GM21825 (cell line): ENCODE data around the gene PPME1.
A peak's percentile ranks its signal among the peaks of the same experiment; 100 is the strongest.
"Not testable (repeated sequence)": the region's sequence is repeated elsewhere in the genome, so short reads cannot be mapped to it uniquely, and the experiment has no call there.

Experiments used
- ATAC-seq: cut with Tn5 transposase; IDR thresholded peaks from one replicate; pipeline ENCODE4 v1.9.1; 2021; ENCODE audit warnings: mild to moderate bottlenecking, moderate library complexity; ENCODE audit not compliant: unreplicated experiment

Gene PPME1, protein sequence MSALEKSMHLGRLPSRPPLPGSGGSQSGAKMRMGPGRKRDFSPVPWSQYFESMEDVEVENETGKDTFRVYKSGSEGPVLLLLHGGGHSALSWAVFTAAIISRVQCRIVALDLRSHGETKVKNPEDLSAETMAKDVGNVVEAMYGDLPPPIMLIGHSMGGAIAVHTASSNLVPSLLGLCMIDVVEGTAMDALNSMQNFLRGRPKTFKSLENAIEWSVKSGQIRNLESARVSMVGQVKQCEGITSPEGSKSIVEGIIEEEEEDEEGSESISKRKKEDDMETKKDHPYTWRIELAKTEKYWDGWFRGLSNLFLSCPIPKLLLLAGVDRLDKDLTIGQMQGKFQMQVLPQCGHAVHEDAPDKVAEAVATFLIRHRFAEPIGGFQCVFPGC

DNA sequence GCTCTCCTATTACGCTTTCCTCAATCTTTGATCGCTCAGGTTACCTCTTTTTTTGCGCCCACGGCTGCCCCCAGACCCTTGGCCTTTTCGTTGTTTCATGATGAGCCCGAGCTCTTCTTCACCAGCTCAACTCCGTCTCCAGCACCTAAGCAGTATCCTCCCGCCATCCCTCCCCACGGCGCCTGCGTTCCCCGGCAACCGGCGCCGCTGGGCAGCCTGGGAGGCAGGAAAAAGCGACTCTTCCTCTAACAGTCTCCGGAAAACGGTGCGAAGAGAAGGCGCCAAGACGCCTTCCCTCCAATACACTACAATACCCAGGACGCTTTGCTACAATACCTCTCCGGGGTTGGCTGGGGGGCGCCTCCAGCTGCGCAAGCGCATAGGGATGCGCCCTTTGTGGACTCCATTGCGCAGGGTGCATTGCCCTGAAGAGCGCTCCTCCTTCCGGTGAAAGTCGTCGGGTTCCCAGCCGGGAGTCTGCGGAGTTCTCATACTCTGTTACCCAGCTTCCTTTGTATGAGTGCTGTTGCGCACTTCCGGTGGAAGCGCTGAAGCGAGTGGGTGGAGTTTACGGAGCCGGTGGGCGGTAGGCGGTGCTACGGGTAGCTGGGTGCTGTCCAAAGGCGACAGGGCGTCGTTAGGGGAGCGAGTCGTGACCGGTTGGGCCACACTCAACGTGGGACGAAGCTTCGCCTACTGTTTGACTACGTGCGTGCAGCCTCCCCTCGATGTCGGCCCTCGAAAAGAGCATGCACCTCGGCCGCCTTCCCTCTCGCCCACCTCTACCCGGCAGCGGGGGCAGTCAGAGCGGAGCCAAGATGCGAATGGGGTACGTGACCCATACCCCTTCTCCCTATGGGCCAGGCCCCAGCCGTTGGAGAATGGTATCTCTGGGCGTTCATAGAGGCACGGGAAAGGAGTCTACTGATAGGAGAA, at the start of gene PPME1, which contains the start of gene C2CD3:
Gene PPME1, plus strand, starts transcription at position 596 of the 936 bp plus-strand sequence. Its CDS starts 133 bp downstream, at position 729.
Gene C2CD3, minus strand, starts transcription at position 309 of the 936 bp plus-strand sequence. Its CDS starts 210 bp downstream, at position 99.
- peak; percentile 95 for ATAC-seq

DNA sequence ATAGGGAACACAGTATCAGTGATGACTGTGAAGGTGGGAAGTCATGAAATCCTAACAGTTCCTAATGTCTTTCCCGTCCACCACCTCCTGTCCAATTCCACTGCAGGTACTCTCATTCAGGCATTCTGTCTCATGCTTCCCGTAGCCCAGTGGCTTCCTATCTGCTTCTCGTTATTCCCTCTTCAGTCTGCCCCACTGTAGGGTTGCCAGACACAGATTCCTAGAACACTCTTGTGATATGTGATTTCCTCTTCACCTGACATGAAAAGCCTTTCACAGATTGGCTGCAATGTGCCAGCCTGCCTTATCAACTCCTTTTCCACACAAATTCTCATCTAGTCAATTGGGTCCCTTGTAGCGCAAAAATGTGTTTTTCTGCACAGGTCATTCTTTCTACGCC, 49.3 kb upstream of the PPME1 start:
- ATAC-seq = no peak

DNA sequence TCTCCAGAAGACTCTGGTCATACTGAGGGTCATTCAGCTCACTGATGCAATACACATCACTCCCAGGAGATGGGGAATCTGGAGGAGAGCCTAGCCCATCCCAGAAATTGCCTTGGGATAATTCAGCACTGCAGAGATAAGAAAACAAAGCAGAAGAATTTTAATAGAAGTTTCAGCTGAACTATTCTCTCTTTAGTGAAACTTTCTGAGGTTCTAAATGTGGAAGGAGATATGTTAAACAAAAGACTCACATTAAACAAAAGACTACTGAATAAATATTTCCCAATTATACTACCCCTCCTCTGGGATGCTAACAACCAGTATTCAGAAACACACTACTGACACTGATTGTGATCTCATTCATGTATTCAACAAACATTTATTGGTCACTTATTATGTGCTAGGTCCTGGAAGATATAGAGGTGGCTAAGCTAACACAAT, 48.1 kb upstream of the PPME1 start:
- no peak for ATAC-seq

DNA sequence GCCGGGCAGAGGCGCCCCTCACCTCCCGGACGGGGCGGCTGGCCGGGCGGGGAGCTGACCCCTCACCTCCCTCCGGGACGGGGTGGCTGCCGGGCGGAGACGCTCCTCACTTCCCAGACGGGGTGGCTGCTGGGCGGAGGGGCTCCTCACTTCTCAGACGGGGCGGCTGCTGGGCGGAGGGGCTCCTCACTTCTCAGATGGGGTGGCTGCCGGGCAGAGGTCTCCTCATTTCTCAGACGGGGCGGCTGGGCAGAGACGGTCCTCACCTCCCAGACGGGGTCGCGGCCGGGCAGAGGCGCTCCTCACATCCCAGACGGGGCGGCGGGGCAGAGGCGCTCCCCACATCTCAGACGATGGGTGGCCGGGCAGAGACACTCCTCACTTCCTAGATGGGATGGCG, 42.0 kb upstream of the PPME1 start:
- ATAC-seq = not testable (repeated sequence)

DNA sequence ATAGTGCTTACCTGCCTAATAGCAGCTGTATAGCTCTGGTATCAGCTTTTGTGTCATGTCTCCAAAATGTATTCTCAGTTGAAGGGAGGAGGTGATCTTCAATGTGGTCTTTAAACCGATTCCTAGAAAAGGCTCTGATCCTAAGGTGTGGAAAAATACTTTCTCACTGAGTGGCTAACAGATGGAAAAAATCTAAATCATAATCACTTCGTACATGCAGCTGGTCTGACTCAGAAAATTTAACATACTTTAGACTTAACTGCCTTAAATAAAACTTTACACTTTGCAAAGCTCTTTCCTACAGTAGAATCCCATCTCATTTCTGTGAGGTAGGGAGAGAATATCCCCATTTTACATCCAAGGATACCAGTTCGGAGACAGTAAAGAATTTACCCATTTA, 38.3 kb upstream of the PPME1 start:
- ATAC-seq = no peak

DNA sequence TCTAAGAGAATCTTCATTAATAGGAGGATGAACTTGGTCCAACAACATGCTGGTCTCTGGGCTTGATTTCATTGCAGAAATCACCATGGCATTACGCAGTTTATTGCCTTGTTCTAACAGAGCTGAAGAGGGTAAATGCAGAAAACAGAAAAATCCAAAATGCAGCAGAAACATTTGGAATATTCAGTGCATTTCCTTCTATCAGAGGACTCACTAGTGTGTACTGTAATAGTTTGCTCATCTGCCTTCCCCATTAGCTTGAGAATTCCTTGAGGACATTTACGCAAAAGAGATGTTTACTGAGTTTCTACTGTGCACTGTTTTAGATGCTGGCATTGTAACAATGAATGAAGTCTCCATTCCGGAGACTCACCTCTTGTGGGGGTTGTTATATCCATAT, 37.7 kb upstream of the PPME1 start:
- no peak for ATAC-seq

DNA sequence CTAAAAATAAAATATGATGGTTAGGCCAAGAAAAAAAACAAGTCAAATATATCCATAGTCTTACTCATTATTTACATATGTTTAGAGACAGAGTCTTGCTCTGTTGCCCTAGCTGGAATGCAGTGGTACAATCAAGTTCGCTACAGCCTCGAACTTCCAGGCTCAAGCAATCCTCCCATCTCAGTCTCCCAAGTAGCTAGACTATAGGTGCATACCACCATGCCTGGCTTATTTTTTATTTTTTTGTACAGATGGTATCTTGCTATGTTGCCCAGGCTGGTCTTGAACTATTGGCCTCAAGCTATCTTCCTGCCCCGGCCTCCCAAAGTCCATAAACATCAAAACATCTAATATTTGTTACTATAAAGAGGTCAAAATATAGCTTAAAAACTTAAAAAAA, 36.4 kb upstream of the PPME1 start:
- no peak for ATAC-seq

DNA sequence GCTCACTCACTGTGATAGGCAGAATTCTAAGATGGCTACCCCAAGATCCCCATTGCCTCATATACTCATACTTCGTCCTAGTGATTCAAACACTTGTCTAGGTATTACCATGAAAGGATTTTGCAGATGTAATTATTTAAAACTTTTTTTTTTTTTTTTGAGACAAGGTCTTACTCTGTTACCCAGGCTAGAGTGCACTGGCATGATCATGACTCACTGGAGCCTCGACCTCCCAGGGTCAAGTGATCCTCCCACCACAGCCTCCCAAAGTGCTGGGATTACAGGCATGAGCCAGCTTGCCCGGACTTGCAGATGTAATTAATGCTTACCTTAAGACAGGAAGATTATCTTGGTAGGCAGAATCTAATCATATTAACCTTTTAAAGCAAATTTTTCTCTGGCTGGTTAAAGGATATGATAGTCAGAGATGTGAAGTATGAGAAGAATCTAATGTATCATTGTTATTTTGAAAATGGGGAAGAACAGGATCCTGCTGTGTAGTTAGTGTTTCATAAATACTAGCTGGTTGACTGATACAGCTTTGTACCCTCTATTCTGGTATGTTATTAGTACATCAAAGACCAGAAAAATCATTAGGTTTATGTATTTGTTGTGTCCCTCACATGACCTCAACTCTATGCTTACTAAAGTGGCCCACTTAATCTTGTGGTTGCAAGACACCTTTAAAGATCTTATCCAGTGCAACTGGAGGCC, 35.8 kb upstream of the PPME1 start:
- ATAC-seq = no peak

DNA sequence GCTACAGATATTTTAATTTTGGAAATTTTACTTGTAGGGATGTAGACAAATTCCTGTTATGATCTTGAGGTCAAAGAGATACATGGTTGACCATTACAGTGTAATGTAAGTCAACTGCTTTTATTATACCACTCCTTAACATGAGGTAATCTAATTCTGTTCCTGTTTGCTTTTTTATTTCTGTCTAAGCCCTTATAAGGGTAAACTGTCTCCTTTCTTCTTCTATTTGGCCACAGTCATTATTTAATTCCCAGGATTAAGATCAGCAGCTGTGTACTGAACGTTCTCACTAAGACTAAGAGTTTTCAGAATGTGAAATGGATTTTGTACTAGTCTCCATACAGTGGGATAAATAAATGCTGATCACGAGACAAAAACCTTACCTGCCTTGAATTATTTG, 33.1 kb upstream of the PPME1 start:
- ATAC-seq = no peak

DNA sequence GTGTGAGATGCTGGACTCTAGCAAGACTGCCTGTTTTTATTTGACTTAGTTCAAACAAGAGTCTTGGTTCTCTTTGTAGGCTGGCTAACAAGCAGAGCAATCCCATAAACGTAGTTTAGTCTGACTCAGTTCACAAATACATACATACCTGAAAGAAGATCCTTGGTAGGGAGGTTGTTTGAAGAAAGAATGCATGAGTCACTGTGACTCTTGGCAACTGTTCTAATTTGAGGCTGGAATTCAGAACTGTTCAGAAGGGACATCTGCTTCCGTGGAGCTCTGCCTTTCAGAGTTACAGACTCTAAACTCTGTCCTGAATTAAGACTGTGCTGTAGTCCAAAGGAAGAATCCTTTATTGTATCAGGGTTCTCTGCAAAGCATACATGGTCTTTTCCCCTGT, 32.5 kb upstream of the PPME1 start:
- no peak for ATAC-seq

DNA sequence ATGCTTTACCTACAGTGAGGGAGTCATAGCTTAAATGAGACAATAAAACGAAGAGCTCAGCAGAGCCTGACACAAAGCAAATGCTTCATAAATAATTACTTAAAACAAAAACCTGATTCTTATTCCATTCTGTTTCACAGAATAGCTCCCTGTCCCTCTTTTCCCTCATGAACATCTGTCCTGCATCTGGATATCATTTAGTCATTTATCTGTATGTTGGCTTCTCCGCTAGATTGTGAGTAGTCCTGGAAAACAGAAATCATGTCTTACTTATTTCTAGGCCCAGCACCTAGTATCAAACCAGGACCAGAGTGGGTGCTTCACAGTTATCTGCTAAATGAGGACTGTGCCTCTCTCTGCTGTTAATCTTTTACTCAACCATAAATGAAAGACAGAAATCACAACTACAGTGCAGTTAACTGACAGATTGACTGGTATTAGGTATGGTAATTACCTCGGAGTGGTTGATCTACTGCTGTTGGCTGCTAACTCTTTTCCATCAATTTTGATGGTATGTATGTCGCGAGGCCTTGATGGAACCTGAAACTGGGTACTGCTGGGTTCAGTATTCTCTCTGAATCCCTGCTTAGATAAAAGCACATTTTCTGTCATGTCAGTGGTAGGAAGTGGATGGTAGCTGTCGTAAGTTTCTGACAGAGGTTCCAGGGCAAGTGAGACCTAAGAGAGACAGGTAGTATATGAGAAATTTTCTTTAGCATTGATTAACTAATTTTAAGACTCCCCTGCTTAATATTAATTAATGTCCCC, 31.8 kb upstream of the PPME1 start:
- no peak for ATAC-seq

DNA sequence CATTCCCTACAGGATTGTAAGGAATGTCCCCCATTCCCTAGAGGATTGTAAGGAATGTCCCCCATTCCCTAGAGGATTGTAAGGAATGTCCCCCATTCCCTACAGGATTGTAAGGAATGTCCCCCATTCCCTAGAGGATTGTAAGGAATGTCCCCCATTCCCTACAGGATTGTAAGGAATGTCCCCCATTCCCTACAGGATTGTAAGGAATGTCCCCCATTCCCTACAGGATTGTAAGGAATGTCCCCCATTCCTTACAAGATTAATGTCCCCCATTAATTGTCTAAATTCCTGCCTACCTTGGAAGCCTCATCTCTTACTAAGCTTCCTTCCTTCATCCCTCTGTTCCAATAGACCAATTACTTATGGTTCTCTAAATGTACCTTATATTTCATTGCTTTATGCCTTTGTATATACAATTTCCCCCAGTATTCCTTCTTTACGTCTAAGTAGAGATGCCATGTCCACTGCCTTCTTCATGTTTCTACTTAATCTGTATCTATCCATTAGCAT, 31.1 kb upstream of the PPME1 start:
- not testable (repeated sequence) for ATAC-seq

DNA sequence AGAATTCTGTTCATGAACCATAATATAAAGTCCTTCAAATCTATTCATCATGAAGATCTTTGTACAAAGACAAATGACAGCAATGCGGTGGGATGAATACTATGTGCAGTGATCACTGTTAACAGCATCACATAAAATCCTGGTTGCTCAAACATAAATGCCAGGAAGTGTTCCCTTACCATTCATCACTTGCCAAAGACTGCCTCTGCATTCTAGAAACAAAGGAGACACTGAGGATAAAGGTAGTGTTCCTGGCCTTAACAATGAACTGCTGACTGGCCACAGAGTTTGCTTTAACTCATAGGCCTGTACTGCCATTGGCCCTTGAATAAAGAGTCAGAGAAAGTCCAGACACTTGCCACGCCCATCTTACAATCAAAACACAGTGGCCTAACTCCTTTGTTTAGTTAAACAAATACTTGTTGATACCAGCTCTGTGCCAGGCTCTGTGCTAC, 29.8 kb upstream of the PPME1 start:
- no peak for ATAC-seq

DNA sequence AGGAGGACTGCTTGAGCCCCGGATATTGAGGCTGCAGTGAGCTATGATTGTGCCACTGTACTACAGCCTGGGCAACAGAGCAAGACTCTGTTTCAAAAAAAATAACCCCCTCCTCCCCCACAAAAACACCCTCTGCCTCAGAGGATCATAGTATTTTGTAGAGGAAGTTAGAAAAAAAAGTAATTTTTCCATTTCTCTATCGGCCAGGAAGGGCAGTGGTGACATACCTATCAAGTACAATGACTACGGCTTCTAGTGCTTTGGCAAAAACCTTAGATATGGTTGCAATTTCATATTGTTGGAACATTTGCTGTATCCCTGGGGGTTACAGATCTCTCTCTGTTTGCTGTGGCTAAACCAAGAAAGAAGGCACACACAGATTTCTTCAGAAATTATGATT, 29.2 kb upstream of the PPME1 start:
- ATAC-seq = no peak

DNA sequence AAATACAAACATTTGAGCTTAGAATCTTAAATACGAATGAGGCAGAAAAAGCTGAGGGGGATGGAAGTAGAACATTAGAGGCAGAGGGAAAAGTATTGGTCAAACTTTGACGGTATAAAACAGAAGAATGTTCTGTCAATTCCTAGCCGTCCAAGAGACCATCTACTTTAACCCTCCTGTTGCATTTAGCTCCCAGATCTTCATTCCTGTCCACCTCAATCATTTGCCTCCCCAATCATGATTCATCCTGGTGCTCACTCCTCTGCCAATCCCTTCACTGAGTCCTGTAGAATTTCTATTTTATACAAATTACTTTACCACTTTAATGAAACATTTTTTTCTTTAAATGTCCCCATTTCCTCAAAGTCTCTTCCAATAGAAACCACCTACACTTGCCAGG, 28.5 kb upstream of the PPME1 start:
- no peak for ATAC-seq

DNA sequence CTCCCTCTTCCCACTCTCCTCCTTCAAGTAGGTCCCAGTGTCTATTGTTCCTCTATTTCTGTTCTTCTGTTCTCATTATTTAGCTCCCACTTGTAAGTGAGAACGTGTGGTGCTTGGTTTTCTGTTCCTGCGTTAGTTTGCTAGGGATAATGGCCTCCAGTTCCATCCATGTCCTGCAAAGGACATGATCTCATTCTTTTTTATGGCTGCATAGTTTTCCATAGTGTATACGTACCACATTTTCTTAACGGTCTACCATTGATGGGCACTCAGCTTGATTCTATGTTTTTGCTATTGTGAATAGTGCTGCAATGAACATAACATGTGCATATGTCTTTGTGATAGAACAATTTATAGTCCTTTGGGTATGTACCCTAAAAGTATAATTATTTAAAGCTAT, 26.5 kb upstream of the PPME1 start:
- ATAC-seq = no peak

DNA sequence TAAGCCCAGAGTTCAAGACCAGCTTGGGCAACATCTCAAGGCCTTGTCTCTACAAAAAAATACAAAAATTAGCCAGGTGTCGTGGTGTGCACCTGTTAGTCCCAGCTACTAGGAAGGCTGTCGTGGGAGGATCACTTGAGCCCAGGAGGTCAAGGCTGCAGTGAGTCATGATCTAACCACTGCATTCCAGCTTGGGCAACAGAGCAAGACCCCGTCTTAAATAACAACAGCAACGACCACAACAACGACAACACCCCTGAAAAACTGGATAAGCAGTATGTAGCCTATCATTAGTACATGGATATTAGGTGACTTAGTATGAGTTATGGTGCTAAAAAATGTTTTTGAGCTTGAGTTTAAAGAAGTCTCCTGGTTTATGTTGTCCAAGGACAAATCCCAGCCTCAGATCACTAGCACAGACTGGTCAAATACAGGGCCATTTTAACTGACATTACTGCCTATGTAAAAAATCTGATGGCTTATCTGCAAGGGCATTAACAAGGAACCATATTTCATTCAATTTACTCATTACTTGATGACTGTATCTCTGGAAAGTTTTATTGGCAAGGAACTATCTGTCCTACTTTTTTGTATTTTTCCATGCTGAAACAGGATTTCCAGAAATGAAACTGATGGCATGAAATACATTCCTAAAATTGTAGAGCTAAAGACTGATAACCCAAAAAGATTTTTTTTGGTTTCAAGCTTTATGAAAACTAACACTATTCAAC, 23.7 kb upstream of the PPME1 start:
- ATAC-seq = no peak

DNA sequence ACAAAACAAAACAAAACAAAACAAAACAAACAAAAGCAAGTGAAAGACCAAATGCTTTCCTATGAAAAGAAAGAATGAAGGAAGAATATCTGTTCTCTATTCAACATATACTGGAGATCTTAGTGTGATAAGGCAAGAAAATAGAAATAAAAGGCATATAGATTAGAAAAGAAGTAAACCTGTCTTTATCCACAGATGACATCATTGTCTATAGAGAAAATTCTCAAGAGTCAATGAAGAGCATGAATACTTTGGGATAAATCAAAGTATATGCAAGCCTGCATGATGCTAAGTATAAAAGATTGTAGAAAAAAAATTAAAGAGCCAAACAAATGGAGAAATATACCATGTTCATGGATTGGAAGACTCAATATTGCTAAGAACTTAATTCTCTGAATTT, 17.9 kb upstream of the PPME1 start:
- ATAC-seq = no peak

DNA sequence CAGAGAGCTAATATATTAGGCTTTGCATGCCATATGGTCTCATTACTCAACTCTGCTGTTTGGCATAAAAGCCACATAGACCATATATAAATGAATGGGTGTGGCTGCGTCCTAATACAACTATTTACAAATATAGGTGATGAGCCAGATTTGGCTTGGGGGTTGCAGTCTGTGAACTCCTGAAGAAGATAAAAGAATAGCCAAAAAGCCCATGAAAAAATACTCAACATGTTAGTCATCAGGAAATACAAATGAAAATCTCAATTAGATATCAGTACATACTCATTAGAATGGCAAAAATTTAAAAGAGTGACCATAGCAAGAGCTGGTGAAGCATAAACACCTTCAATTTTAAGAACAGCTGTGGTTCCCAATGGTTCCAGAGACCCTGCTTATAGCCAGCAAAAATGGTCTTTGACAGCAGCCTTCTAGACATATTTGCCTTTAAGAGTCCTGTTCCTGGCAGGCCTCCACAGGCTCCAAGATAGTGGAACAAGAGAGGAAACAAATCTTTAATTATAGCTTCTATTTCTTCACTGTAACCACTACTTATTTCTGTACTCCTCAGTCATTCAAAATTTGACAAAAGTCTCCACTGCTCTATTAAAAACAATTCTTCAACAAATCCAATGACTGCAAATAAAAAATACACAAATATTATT, 16.3 kb upstream of the PPME1 start:
- ATAC-seq = no peak
